RWPE2 (cell line): ENCODE measurements around the gene FASTK.
"Not testable (repeated sequence)": the region's sequence is repeated elsewhere in the genome, so short reads cannot be mapped to it uniquely, and the experiment has no call there.

Source experiments
- ATAC-seq: fragments of 200-7000 bp; cut with Tn5 transposase; 3 replicates; pipeline ENCODE4 v1.9.1; 2021; ENCODE audit warnings: low read depth
- DNase-seq: peaks from one replicate; pipeline ENCODE4 v3.0.0-alpha.2; 2020; ENCODE audit warnings: low spot score
- H3K27ac ChIP-seq: fragments of 450-650 bp; 2 replicates; pipeline ENCODE4 v1.5.1; 2017; ENCODE audit warnings: mild to moderate bottlenecking; ENCODE audit not compliant: poor library complexity, severe bottlenecking
- H3K27me3 ChIP-seq: fragments of 250-450 bp; sonication (Bioruptor Pico); 2 replicates; pipeline ENCODE4 v1.5.1; 2021; ENCODE audit warnings: mild to moderate bottlenecking, moderate library complexity; ENCODE audit not compliant: insufficient read depth, poor library complexity, severe bottlenecking
- H3K36me3 ChIP-seq: fragments of 250-450 bp; sonication (Bioruptor Pico); 2 replicates; pipeline ENCODE4 v1.5.1; 2020; ENCODE audit warnings: low read depth, mild to moderate bottlenecking, moderate library complexity
- H3K4me1 ChIP-seq: fragments of 250-450 bp; sonication (Bioruptor Pico); 2 replicates; pipeline ENCODE4 v1.5.1; 2021; ENCODE audit warnings: mild to moderate bottlenecking, moderate library complexity; ENCODE audit not compliant: insufficient read depth, poor library complexity, severe bottlenecking
- H3K4me3 ChIP-seq: fragments of 250-450 bp; sonication (Bioruptor Pico); 2 replicates; pipeline ENCODE4 v1.5.1; 2021; ENCODE audit warnings: mild to moderate bottlenecking, moderate library complexity; ENCODE audit not compliant: severe bottlenecking
- H3K9me3 ChIP-seq: fragments of 250-450 bp; sonication (Bioruptor Pico); 2 replicates; pipeline ENCODE4 v1.5.1; 2021; ENCODE audit warnings: mild to moderate bottlenecking, moderate library complexity; ENCODE audit not compliant: severe bottlenecking
- TF ChIP-seq, protein P1 (sequence below): fragments of 450-650 bp; IDR thresholded peaks from one replicate; pipeline ENCODE4 v1.5.1; 2017; ENCODE audit warnings: mild to moderate bottlenecking, moderate library complexity; ENCODE audit not compliant: poor library complexity, severe bottlenecking

The FASTK gene

DNA sequence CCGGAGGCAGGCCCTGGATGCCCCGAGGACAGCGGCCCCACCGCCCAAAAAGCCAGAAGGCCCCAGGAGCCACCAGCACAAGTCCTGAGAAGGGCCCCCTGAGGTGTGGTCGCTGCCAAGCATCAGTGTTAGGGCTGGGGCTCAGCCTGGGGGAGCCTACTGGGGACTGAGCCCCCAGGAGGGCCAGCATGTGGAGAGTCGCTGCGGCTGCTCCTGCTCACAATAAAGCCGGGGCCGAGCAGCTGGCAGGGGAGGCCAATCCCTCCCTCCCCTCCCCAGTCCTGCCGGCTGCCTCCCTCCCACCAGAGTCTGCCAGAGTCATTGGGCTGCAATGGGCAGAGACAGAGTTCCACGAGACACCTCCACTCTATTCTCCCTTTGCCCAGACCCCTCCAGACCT lies 35.3 kb downstream of the FASTK start:
- H3K27ac ChIP-seq, result no peak overlapping the region

DNA sequence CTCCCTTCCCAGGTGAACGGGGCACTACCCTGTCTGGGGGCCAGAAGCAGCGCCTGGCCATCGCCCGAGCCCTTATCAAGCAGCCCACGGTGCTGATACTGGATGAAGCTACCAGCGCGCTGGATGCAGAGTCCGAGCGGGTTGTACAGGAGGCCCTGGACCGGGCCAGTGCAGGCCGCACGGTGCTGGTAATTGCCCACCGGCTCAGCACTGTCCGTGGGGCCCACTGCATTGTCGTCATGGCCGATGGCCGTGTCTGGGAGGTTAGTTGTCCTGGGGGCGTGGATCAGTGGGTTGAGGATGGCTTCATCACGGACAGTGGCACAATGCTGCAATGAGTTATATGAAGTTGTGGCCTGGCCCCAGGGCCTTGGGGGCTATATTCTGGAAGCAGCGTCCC lies 36.6 kb downstream of the FASTK start:
- ATAC-seq (no peak), DNase-seq (no peak)
- TF ChIP-seq, protein P1, sequence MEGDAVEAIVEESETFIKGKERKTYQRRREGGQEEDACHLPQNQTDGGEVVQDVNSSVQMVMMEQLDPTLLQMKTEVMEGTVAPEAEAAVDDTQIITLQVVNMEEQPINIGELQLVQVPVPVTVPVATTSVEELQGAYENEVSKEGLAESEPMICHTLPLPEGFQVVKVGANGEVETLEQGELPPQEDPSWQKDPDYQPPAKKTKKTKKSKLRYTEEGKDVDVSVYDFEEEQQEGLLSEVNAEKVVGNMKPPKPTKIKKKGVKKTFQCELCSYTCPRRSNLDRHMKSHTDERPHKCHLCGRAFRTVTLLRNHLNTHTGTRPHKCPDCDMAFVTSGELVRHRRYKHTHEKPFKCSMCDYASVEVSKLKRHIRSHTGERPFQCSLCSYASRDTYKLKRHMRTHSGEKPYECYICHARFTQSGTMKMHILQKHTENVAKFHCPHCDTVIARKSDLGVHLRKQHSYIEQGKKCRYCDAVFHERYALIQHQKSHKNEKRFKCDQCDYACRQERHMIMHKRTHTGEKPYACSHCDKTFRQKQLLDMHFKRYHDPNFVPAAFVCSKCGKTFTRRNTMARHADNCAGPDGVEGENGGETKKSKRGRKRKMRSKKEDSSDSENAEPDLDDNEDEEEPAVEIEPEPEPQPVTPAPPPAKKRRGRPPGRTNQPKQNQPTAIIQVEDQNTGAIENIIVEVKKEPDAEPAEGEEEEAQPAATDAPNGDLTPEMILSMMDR, result no peak
- Histone ChIP-seq H3K4me1 (peaks cover 9% of the 10 kb centered on the region), H3K27me3 (no peaks in the 10 kb centered on the region), H3K9me3 (no peaks in the 10 kb centered on the region), H3K36me3 (no peaks in the 10 kb centered on the region), H3K4me3 (no peak overlapping the region), H3K27ac (no peak overlapping the region)

More for the DNA sequence above, 35.3 kb downstream of the FASTK start:
- Histone ChIP-seq H3K27me3 (no peaks in the 10 kb centered on the region), H3K36me3 (no peaks in the 10 kb centered on the region), H3K4me1 (no peaks in the 10 kb centered on the region), H3K4me3 (no peak overlapping the region), H3K9me3 (no peaks in the 10 kb centered on the region)
- TF ChIP-seq, protein P1, result no peak
- DNase-seq (no peak), ATAC-seq (no peak)

- not testable (repeated sequence) for H3K27ac ChIP-seq, H3K4me3 ChIP-seq, H3K27me3 ChIP-seq, H3K9me3 ChIP-seq, DNase-seq, H3K36me3 ChIP-seq, ATAC-seq
- peaks cover 14% of the 10 kb centered on the region for H3K4me1 ChIP-seq
Measured at GRCh38 chr7:151043449-151043848, 37.2 kb downstream of the FASTK start.

- TF ChIP-seq, protein P1, result no peak
- Histone ChIP-seq H3K9me3 (no peaks in the 10 kb centered on the region), H3K27ac (no peak overlapping the region), H3K4me1 (peaks cover 14% of the 10 kb centered on the region), H3K36me3 (no peaks in the 10 kb centered on the region), H3K4me3 (no peak overlapping the region), H3K27me3 (no peaks in the 10 kb centered on the region)
- ATAC-seq, result no peak
- no peak for DNase-seq
Measured at GRCh38 chr7:151040616-151041375, 39.8 kb downstream of the FASTK start.

DNA sequence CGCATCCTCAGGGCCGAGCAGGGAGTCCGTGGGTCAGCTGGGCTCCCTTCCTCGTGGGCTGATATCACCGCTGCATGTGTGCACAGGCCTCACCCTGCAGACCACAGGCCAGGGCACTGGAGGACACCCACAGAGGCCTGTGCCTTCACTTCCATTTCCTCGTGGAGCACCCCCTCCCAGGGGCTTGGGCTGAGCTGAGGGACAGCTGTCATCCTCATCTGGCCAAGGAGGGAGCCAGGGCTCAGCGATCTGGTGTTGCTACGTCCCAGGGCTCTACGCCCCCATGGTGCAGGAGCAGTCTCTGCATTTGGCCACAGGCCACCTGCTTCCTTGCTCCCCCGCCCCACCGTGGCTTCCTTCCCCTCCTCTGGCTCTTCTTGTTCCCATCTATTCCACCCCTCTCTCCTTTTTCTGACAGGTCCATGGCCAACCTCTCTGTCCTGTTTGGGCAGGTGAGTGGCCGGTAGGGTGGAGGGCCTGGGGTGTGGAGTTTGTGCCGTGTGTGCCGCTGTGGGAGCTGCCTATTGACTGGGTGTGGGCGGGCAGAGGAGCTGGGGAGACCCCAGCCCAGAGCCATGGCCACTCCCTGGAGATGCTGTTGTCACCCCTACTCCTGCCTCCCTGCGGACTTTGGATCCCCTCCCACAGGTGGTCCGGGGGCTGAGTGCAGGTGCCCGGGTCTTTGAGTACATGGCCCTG lies 40.6 kb downstream of the FASTK start:
- no peak overlapping the region for H3K4me3 ChIP-seq
- ATAC-seq, result no peak
- TF ChIP-seq, protein P1, result no peak
- peak overlapping the region; percentile 80 for H3K27ac ChIP-seq
- no peaks in the 10 kb centered on the region for H3K36me3 ChIP-seq
- no peak for DNase-seq
- H3K4me1 ChIP-seq, result peaks cover 14% of the 10 kb centered on the region
- H3K9me3 ChIP-seq, result no peaks in the 10 kb centered on the region
- H3K27me3 ChIP-seq, result no peaks in the 10 kb centered on the region
